Hepatocyte (in vitro differentiated cells): ENCODE data around the gene CRKL. TPM values are rescaled to one million over a fixed set of nuclear protein-coding genes. Genes with fewer than 3 reads are reported as not detected.
"Not testable (repeated sequence)": the region's sequence is repeated elsewhere in the genome, so short reads cannot be mapped to it uniquely, and the experiment has no call there.

Experiments used
- DNase-seq: peaks from one replicate; pipeline ENCODE4 v3.0.0-alpha.2; 2016; ENCODE audit warnings: low spot score
- H2AFZ ChIP-seq: fragments of 200-600 bp; sonication (generic); 2 replicates; pipeline ENCODE4 v1.6.0; 2016; ENCODE audit warnings: antibody characterized with exemption, mild to moderate bottlenecking
- H3K27ac ChIP-seq: fragments of 200-600 bp; sonication (generic); 2 replicates; pipeline ENCODE4 v1.5.1; 2016; ENCODE audit warnings: mild to moderate bottlenecking
- H3K27me3 ChIP-seq: fragments of 200-600 bp; sonication (generic); 2 replicates; pipeline ENCODE4 v1.6.1; 2016
- H3K36me3 ChIP-seq: fragments of 200-600 bp; sonication (generic); replicated peaks from 2 replicates; pipeline ENCODE4 v1.5.1; 2016; ENCODE audit warnings: low read depth; ENCODE audit not compliant: insufficient read depth
- H3K4me1 ChIP-seq: fragments of 200-600 bp; sonication (generic); 2 replicates; pipeline ENCODE4 v1.5.1; 2016; ENCODE audit warnings: mild to moderate bottlenecking, moderate library complexity; ENCODE audit not compliant: insufficient read depth
- H3K4me2 ChIP-seq: fragments of 200-600 bp; sonication (generic); 2 replicates; pipeline ENCODE4 v1.6.0; 2016
- H3K4me3 ChIP-seq: fragments of 200-600 bp; sonication (generic); 2 replicates; pipeline ENCODE4 v1.5.1; 2016; ENCODE audit warnings: mild to moderate bottlenecking
- H3K79me2 ChIP-seq: fragments of 200-600 bp; sonication (generic); 2 replicates; pipeline ENCODE4 v1.6.0; 2017; ENCODE audit warnings: mild to moderate bottlenecking
- H3K9me2 ChIP-seq: fragments of 200-600 bp; sonication (generic); replicated peaks from 2 replicates; pipeline ENCODE4 v1.6.0; 2017; ENCODE audit warnings: mild to moderate bottlenecking; ENCODE audit not compliant: insufficient read depth
- H3K9me3 ChIP-seq: fragments of 200-600 bp; sonication (generic); 2 replicates; pipeline ENCODE4 v1.5.1; 2016; ENCODE audit warnings: low read depth, mild to moderate bottlenecking
- H4K20me1 ChIP-seq: fragments of 200-600 bp; sonication (generic); 2 replicates; pipeline ENCODE4 v1.6.0; 2016; ENCODE audit warnings: mild to moderate bottlenecking; ENCODE audit not compliant: insufficient read depth, poor library complexity, severe bottlenecking
- CTCF ChIP-seq: fragments of 200-600 bp; sonication (generic); IDR thresholded peaks from 2 replicates; pipeline ENCODE4 v1.5.1; 2016; ENCODE audit warnings: antibody characterized with exemption, mild to moderate bottlenecking; ENCODE audit not compliant: poor library complexity
- EZH2 ChIP-seq: fragments of 200-600 bp; sonication (generic); IDR thresholded peaks from 2 replicates; pipeline ENCODE4 v1.6.1; 2016; ENCODE audit warnings: antibody characterized with exemption, mild to moderate bottlenecking, borderline replicate concordance
- EZH2phosphoT487 ChIP-seq: fragments of 200-600 bp; sonication (generic); IDR thresholded peaks from one replicate; pipeline ENCODE4 v1.6.1; 2018; ENCODE audit warnings: antibody characterized with exemption, mild to moderate bottlenecking, low read depth, moderate library complexity; ENCODE audit not compliant: unreplicated experiment, severe bottlenecking
- WGBS: methylation state at CpG from one replicate; pipeline ENCODE4 v1.1.6; 2016; ENCODE audit warnings: low lambda C conversion rate; ENCODE audit errors: missing lambda C conversion rate; 5-methylcytosine and 5-hydroxymethylcytosine counted together
- polyA plus RNA-seq: library from polyadenylated mRNA; unstranded; fragments of >200 nt; fragmentation: Nextera tagmentation; extraction: Ambion mirVana; gene quantifications from 2 replicates; pipeline ENCODE4 v1.2.1, GENCODE V29; 2016
- total RNA-seq: library from RNA; depleted of rRNA; stranded (reverse); fragments of >200 nt; gene quantifications from 2 replicates; pipeline ENCODE4 v1.2.3, GENCODE V29; 2014

The CRKL gene
- total and polyA plus RNA-seq, 2 experiments from 2014 or later, result 31.8 to 49.2 TPM

GRCh38 chr22:20933910-20934309 is 16.7 kb downstream of the CRKL start:
- Histone ChIP-seq H3K27ac (no peak overlapping the region), H3K36me3 (no peaks in the 10 kb centered on the region), H4K20me1 (peaks cover 99% of the 10 kb centered on the region), H3K79me2 (peaks cover 100% of the 10 kb centered on the region), H3K4me2 (no peak overlapping the region), H3K9me3 (no peaks in the 10 kb centered on the region), H3K4me1 (peaks cover 18% of the 10 kb centered on the region), H2AFZ (no peak overlapping the region), H3K4me3 (no peak overlapping the region), H3K27me3 (no peaks in the 10 kb centered on the region), H3K9me2 (no peaks in the 10 kb centered on the region)
- no peak for TF ChIP-seq EZH2
- TF ChIP-seq CTCF, result no peak
- TF ChIP-seq EZH2phosphoT487, result no peak
- WGBS, result 94% methylated on average over 7 of the region's 7 CpGs
- DNase-seq, result no peak

- not testable (repeated sequence) for H3K27me3 ChIP-seq, H2AFZ ChIP-seq, H3K27ac ChIP-seq, DNase-seq, H3K36me3 ChIP-seq, H3K4me2 ChIP-seq, H3K4me3 ChIP-seq, H3K9me3 ChIP-seq, H3K9me2 ChIP-seq
- Histone ChIP-seq H3K79me2 (peaks cover 100% of the 10 kb centered on the region), H3K4me1 (peaks cover 18% of the 10 kb centered on the region), H4K20me1 (peaks cover 99% of the 10 kb centered on the region)
- WGBS, result 95% methylated on average over 9 of the region's 9 CpGs
These were observed 17.8 kb downstream of the CRKL start for GRCh38 chr22:20935049-20935448.

GRCh38 chr22:20935780-20936539 is 18.8 kb downstream of the CRKL start:
- DNase-seq, H3K4me3 ChIP-seq, H3K9me3 ChIP-seq, H2AFZ ChIP-seq, H3K4me2 ChIP-seq, H3K27me3 ChIP-seq, H3K9me2 ChIP-seq, H3K36me3 ChIP-seq: not testable (repeated sequence)
- WGBS, result 94% methylated on average over 11 of the region's 11 CpGs
- Histone ChIP-seq H3K79me2 (peaks cover 100% of the 10 kb centered on the region), H4K20me1 (peaks cover 99% of the 10 kb centered on the region), H3K27ac (peak overlapping the region; percentile 60), H3K4me1 (peaks cover 18% of the 10 kb centered on the region)

- no peak for TF ChIP-seq CTCF
- TF ChIP-seq EZH2phosphoT487, result no peak
- TF ChIP-seq EZH2, result no peak
- DNase-seq, result peak; percentile 57
- H3K4me1 ChIP-seq, result peaks cover 18% of the 10 kb centered on the region
- peak overlapping the region; percentile 41 for H3K4me2 ChIP-seq
- H3K27me3 ChIP-seq, result no peaks in the 10 kb centered on the region
- peaks cover 97% of the 10 kb centered on the region for H4K20me1 ChIP-seq
- peak overlapping the region; percentile 60 for H3K27ac ChIP-seq
- H3K4me3 ChIP-seq, result no peak overlapping the region
- peaks cover 98% of the 10 kb centered on the region for H3K79me2 ChIP-seq
- H3K9me2 ChIP-seq, result no peaks in the 10 kb centered on the region
- 65% methylated on average over 12 of the region's 12 CpGs for WGBS
- H2AFZ ChIP-seq, result no peak overlapping the region
- no peaks in the 10 kb centered on the region for H3K36me3 ChIP-seq
- H3K9me3 ChIP-seq, result no peaks in the 10 kb centered on the region
These were observed 20.0 kb downstream of the CRKL start for GRCh38 chr22:20937031-20937793.
